ENCODE measurements around the gene SMDT1. TPM values are rescaled to one million over a fixed set of nuclear protein-coding genes. Genes with fewer than 3 reads are reported as not detected.

Gene SMDT1, protein sequence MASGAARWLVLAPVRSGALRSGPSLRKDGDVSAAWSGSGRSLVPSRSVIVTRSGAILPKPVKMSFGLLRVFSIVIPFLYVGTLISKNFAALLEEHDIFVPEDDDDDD
- 3.9 and 4.7 TPM in 2 replicates for total RNA-seq

DNA sequence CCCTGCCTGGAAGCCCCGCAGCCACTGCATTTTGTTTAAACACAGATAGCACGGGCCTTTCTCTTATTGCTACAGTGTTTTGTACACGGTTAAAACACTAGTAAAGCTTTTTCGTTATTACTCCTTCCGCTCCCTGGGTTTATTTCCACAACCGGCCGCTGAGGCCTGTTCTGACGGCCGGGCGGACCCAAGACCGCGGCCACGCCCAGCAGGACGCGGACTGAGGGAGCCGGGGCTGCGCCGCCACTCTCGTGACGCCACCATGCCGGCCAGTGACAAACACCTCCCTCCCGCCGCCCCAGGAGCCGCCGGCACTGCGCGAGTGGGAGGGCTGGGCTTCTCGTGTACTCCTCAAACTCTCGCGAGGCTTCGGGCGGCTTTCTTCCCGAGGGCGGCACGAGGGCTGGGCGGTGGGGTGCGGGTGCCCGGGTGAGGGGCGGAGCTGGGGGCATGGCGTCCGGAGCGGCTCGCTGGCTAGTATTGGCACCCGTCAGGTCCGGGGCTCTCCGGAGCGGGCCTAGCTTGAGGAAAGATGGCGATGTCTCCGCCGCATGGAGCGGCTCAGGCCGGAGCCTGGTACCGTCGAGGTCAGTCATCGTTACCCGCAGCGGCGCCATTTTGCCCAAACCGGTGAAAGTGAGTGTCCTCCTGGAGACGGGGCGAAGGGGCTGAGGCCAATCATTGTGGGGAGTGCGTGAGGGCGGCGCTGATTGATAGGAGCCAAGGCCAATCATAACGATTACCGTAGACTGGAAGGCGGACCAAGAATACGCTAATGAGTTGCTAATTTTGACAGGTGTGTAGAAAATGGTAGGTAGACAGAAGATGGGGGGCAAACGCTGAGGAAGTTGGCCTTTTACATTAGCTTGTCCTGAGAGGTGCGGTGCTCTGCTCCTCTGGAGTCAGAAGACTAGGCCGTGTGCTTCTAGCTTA, at the start of gene SMDT1:
Gene SMDT1 (plus strand): TSS at position 382 of the 933 bp plus-strand sequence. CDS start 69 bp downstream, at position 451.

DNA sequence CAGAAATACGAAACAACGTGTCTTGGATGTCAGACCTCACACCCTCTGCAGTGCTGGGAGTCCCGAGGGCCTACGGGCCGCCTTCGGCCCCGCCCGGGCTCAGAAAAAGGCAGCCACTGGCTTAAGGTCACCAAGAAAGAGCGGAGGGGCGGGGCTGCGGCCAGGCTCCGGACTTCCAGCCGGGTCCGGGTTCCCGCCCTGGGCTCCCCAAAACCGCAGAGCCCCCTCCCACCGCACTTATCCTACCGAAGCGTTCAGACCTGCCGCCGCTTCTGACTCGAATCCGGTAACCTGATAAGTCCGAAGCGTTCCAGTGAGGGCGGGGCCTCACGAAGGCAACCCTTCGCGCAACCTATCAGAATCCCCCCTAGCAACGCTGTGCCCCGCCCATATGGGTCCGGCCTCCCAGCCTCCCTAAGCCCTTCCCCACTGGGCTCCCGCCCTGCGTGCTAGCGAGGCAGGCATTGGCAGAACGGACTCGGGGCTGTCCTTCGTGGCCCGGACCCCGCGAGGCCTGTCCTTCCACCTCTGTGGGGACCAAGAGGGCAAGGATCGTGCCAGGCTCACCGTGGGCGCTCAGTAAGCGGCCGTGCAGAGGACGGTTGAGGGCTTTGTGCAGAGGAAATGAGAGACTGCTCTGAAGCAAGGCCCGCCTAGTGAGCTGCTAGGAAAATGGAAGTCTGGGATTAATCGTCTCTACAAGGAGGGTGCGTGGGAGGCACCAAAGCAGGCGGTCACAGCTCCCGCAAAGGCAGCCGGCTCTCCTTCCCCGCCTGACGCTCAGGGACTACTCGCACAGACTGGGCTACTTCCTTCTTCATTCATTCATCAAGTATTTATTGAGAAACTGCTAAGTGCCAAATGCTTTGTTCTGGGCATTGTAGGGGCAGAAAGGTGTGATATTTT, 8.7 kb upstream of the SMDT1 start, which contains the start of gene NAGA:
Gene NAGA (minus strand): TSS at position 296 of the 906 bp plus-strand sequence. CDS start 515 bp downstream, outside the sequence.

DNA sequence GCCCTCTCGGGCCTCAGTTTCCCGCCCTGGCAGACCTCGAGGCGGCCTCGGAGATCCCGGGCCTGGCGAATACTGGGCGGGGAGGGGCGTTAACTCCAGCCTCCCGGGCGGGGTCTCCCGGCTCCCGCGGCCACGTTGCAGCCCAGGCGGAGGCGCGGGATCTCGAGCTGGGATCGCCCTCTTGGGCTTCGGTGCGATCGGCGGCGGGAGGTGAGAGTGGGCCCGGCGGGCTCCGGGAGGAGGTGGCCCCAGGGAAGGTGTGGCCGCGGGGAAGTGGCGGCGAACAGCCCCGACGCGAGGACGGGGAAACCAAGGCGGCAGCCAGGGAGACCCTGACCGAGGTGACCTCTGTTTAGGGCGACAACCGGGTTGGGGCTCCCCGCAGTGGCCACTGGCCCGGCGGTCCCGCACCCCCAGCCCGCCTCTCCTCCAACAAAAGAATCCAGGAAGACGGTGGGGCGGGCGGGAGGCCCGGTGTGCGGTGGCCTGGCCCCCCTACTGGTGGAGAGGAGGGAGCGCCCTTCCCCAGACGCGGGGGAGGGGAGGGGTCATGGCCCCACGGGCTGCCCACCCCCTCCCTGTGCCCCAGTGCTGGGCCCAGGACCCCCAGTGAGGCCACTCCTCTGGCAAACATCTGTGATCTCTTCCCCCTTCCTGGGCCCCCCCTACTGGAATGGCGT, 5.2 kb upstream of the SMDT1 start, which contains the start of gene PHETA2:
Gene PHETA2 (plus strand): TSS at position 117 of the 680 bp plus-strand sequence. CDS start 3,046 bp downstream, outside the sequence.

DNA sequence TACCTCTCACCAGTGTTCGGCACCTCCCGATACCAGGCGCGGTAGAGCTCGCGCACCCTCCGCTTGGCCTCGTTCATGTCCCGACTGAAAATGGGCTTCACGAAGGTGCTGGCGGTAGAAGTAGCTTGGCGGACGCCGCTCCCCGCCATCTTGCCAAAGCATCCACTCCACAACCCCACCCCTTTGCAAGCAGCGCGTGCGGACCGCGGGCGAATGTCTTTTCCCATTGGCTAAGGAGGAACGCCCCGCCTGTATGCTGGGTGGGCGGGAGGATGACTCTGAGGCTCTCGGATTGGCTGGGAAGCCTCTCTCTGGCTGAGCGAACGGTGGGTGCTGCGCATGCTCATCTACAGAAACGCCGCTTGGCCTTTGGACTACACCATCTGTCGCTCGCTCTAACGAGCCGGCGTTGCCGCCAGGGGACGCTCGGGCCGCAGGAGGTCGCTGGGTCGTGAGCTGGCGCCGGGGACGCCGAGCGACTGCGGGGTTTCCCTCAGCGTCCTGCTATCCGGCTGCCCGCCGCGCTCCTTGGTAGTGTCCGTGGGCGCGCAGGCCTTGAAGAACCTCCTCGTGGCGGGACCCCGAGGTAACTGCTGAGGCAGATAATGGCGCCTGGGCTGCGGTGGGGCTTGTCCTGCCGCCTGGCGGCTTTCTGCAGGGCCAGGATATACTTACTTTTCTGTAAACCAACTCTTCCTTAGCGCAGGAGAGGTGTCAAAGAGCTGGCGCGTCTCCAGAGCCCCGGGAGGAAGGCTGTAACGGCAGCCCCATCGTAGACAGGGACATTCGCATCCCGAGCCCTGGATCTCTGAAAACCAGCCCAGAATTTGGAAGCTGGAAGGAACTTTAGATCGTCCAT, 11.3 kb downstream of the SMDT1 start, which contains the start of gene NDUFA6:
Gene NDUFA6 (minus strand): TSS at position 177 of the 859 bp plus-strand sequence. CDS start 28 bp downstream, at position 149.

DNA sequence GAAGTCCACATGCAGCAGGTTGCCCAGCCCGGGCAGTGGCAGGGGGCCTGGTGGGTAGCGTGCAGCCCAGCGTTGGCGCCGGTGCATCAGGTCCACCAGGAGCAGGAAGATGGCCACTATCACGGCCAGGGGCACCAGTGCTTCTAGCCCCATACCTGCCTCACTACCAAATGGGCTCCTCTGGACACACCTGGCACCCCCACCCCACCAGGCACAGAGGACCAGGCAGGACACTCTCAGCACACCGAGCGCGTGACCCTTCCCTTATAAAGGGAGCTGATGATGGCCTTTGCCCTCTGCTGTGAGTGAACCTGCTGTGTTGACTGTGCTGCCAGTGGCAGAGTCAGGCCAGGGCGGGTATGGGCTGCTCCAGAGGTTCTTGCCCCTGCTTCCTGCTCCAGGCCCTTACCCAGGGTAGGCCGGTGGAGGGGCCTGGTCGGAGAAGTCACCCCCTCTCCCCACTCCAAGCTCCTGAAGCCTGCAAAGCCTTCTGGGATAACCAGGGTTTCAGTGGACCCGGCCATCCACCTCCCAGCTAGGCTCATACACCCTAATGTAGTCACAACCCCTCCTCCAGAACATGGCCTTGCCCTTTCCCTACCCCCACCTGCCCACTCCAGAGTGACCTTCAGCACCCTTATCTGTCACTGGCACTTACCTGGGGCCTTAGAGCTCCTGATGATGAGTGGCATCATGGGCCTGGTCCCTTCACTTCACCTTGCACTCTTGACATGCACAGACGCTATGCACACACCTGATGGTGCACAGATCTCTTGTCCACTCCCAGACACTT, 51.3 kb downstream of the SMDT1 start, which contains the start of gene CYP2D6:
Gene CYP2D6 (minus strand): TSS at position 172 of the 793 bp plus-strand sequence. CDS start 19 bp downstream, at position 153.

Other genes starting within 250 kb of the SMDT1 start
- 68.4 and 91.0 TPM in 2 replicates for gene SREBF2, start 246.6 kb upstream of the SMDT1 start, total RNA-seq
- not detected in 2 replicates for gene SHISA8, start 164.6 kb upstream of the SMDT1 start, total RNA-seq
- under 0.01 TPM in 1 of 2 replicates, not detected in the other for gene TNFRSF13C, start 152.9 kb upstream of the SMDT1 start, total RNA-seq
- gene CENPM, start 132.5 kb upstream of the SMDT1 start, total RNA-seq, result 3.2 and 7.7 TPM in 2 replicates
- 0.24 TPM in 1 of 2 replicates, not detected in the other for gene SEPTIN3, start 110.3 kb upstream of the SMDT1 start, total RNA-seq
- under 0.01 TPM in 1 of 2 replicates, not detected in the other for gene WBP2NL, start 80.9 kb upstream of the SMDT1 start, total RNA-seq
- gene NAGA, start 8.9 kb upstream of the SMDT1 start, total RNA-seq, result 23.9 and 28.2 TPM in 2 replicates
- gene PHETA2, start 5.5 kb upstream of the SMDT1 start, total RNA-seq, result 5.1 and 6.7 TPM in 2 replicates
- 32.3 and 41.6 TPM in 2 replicates for gene NDUFA6, start 11.1 kb downstream of the SMDT1 start, total RNA-seq
- gene CYP2D6, start 51.1 kb downstream of the SMDT1 start, total RNA-seq, result 0.24 and 0.85 TPM in 2 replicates
- gene TCF20, start 191.0 kb downstream of the SMDT1 start, total RNA-seq, result 44.6 and 51.2 TPM in 2 replicates